ENCODE results near the gene TBRG1.
A peak's percentile ranks its signal among the peaks of the same experiment; 100 is the strongest.

The TBRG1 gene

GRCh38 chr11:124674571-124674970 is 51.9 kb downstream of the TBRG1 start:
- Histone ChIP-seq H3K27me3 (peaks cover 2% of the 10 kb centered on the region; the same call in 1 of the 2 replicates), H3K4me3 (ENCODE audit: low read depth, low read length) (peak overlapping the region; percentile 75), H3K9me3 (no peaks in the 10 kb centered on the region), H3K36me3 (no peaks in the 10 kb centered on the region), H3K4me1 (no peaks in the 10 kb centered on the region)
- TF ChIP-seq CTCF (IDR thresholded peaks at IDR 0.05; ENCODE audit: low read depth, low read length), result no peak
- DNase-seq, result no peak

GRCh38 chr11:124676386-124676785 is 53.7 kb downstream of the TBRG1 start:
- TF ChIP-seq CTCF (IDR thresholded peaks at IDR 0.05; ENCODE audit: low read depth, low read length), result no peak
- DNase-seq, result no peak
- Histone ChIP-seq H3K27me3 (peaks cover 4% of the 10 kb centered on the region; the same call in 1 of the 2 replicates), H3K9me3 (no peaks in the 10 kb centered on the region), H3K4me3 (ENCODE audit: low read depth, low read length) (no peak overlapping the region), H3K4me1 (no peaks in the 10 kb centered on the region), H3K36me3 (no peaks in the 10 kb centered on the region)

GRCh38 chr11:124678416-124678815 is 55.8 kb downstream of the TBRG1 start:
- no peak for DNase-seq
- Histone ChIP-seq H3K9me3 (no peaks in the 10 kb centered on the region), H3K27me3 (peaks cover 4% of the 10 kb centered on the region; the same call in 1 of the 2 replicates), H3K36me3 (no peaks in the 10 kb centered on the region), H3K4me1 (no peaks in the 10 kb centered on the region), H3K4me3 (ENCODE audit: low read depth, low read length) (no peak overlapping the region)
- no peak for TF ChIP-seq CTCF (IDR thresholded peaks at IDR 0.05; ENCODE audit: low read depth, low read length)

- Histone ChIP-seq H3K27me3 (peaks cover 4% of the 10 kb centered on the region; the same call in 1 of the 2 replicates), H3K9me3 (no peaks in the 10 kb centered on the region), H3K4me1 (no peaks in the 10 kb centered on the region), H3K4me3 (ENCODE audit: low read depth, low read length) (no peak overlapping the region), H3K36me3 (no peaks in the 10 kb centered on the region)
- no peak for TF ChIP-seq CTCF (IDR thresholded peaks at IDR 0.05; ENCODE audit: low read depth, low read length)
- no peak for DNase-seq
Observed at GRCh38 chr11:124681421-124681820, 58.8 kb downstream of the TBRG1 start.

GRCh38 chr11:124682443-124682842 is 59.8 kb downstream of the TBRG1 start:
- no peak overlapping the region for H3K4me3 ChIP-seq (ENCODE audit: low read depth, low read length)
- no peak for DNase-seq

More at GRCh38 chr11:124682443-124682842, 59.8 kb downstream of the TBRG1 start:
- Histone ChIP-seq H3K9me3 (no peaks in the 10 kb centered on the region), H3K36me3 (no peaks in the 10 kb centered on the region), H3K4me1 (no peaks in the 10 kb centered on the region), H3K27me3 (peaks cover 4% of the 10 kb centered on the region; the same call in 1 of the 2 replicates)
- TF ChIP-seq CTCF (IDR thresholded peaks at IDR 0.05; ENCODE audit: low read depth, low read length), result no peak
